Neural cell (in vitro differentiated cells): ENCODE results near the gene NELL1. TPM values are rescaled to one million over a fixed set of nuclear protein-coding genes. Genes with fewer than 3 reads are reported as not detected.

Experiments
- H2AFZ ChIP-seq: fragments of 200-600, 300-800 bp; sonication (generic), shearing (Covaris generic); 2 replicates; pipeline ENCODE4 v1.6.0; 2014; ENCODE audit warnings: low read depth, mild to moderate bottlenecking, antibody characterized with exemption, low read length, moderate library complexity
- H3F3A ChIP-seq: fragments of 200-600 bp; shearing (Covaris generic); 2 replicates; pipeline ENCODE4 v1.6.1; 2016; ENCODE audit warnings: mild to moderate bottlenecking, moderate library complexity, mixed read lengths, antibody characterized with exemption, low read length; ENCODE audit not compliant: insufficient read depth, poor library complexity, severe bottlenecking
- H3K27ac ChIP-seq: fragments of 200-600, 300-800 bp; sonication (generic), shearing (Covaris generic); 2 replicates; pipeline ENCODE4 v1.5.1; 2014; ENCODE audit warnings: mild to moderate bottlenecking, low read length, moderate library complexity
- H3K27me3 ChIP-seq: fragments of 300-800, 200-600 bp; sonication (generic), shearing (Covaris generic); 2 replicates; pipeline ENCODE4 v1.6.0; 2014; ENCODE audit warnings: mild to moderate bottlenecking, low read depth, low read length, moderate library complexity; ENCODE audit not compliant: insufficient read depth
- H3K36me3 ChIP-seq: fragments of 300-800, 200-600 bp; sonication (generic), shearing (Covaris generic); 2 replicates; pipeline ENCODE4 v1.5.1; 2014; ENCODE audit warnings: mild to moderate bottlenecking, antibody characterized with exemption, low read length, moderate library complexity; ENCODE audit not compliant: insufficient read depth
- H3K4me2 ChIP-seq: fragments of 300-800, 200-600 bp; sonication (generic), shearing (Covaris generic); 2 replicates; pipeline ENCODE4 v1.6.0; 2014; ENCODE audit warnings: mild to moderate bottlenecking, low read length
- H3K4me3 ChIP-seq: fragments of 300-800, 200-600 bp; sonication (generic), shearing (Covaris generic); 2 replicates; pipeline ENCODE4 v1.5.1; 2014; ENCODE audit warnings: mild to moderate bottlenecking, low read length, moderate library complexity
- H3K79me2 ChIP-seq: fragments of 200-600 bp; shearing (Covaris generic); replicated peaks from 2 replicates; pipeline ENCODE4 v1.6.0; 2014; ENCODE audit warnings: mild to moderate bottlenecking, low read length, moderate library complexity; ENCODE audit not compliant: insufficient read depth
- H3K9ac ChIP-seq: fragments of 300-800, 200-600 bp; sonication (generic), shearing (Covaris generic); 2 replicates; pipeline ENCODE4 v1.6.1; 2016; ENCODE audit warnings: mild to moderate bottlenecking, low read length, mixed read lengths
- H3K9me2 ChIP-seq: fragments of 200-600 bp; shearing (Covaris generic); 2 replicates; pipeline ENCODE4 v1.6.1; 2016; ENCODE audit warnings: mild to moderate bottlenecking, low read length, mixed read lengths; ENCODE audit not compliant: insufficient read depth
- H3K9me3 ChIP-seq: fragments of 200-600, 300-800 bp; sonication (generic), shearing (Covaris generic); 2 replicates; pipeline ENCODE4 v1.6.1; 2016; ENCODE audit warnings: mild to moderate bottlenecking, mixed run types, low read length, moderate library complexity, mixed read lengths
- H4K20me1 ChIP-seq: fragments of 200-600 bp; shearing (Covaris generic); 2 replicates; pipeline ENCODE4 v1.6.1; 2016; ENCODE audit warnings: mild to moderate bottlenecking, mixed run types; ENCODE audit not compliant: insufficient read depth
- CTCF ChIP-seq: fragments of 450-650 bp; IDR thresholded peaks from 2 replicates; pipeline ENCODE4 v1.5.1; 2014; ENCODE audit warnings: antibody characterized with exemption, mild to moderate bottlenecking, moderate library complexity; ENCODE audit not compliant: poor library complexity, severe bottlenecking
- EP300 ChIP-seq: fragments of 450-650 bp; conservative IDR thresholded peaks from 2 replicates; pipeline ENCODE4 v1.6.1; 2014; ENCODE audit warnings: antibody characterized with exemption, mild to moderate bottlenecking, moderate library complexity; ENCODE audit not compliant: poor library complexity, severe bottlenecking
- EZH2 ChIP-seq: fragments of 200-600, 300-800 bp; shearing (Covaris generic), sonication (generic); IDR thresholded peaks from 2 replicates; pipeline ENCODE4 v1.6.1; 2014; ENCODE audit warnings: antibody characterized with exemption, low read length, borderline replicate concordance, mild to moderate bottlenecking; ENCODE audit not compliant: insufficient read depth, poor library complexity, severe bottlenecking
- MXI1 ChIP-seq: fragments of 450-650 bp; conservative IDR thresholded peaks from 2 replicates; pipeline ENCODE4 v1.6.1; 2014; ENCODE audit warnings: antibody characterized with exemption, mild to moderate bottlenecking; ENCODE audit not compliant: poor library complexity, severe bottlenecking
- POLR2AphosphoS5 ChIP-seq: IDR thresholded peaks from 2 replicates; pipeline ENCODE4 v1.6.1; 2012
- REST ChIP-seq: IDR thresholded peaks from 2 replicates; pipeline ENCODE4 v1.6.1; 2012; ENCODE audit warnings: borderline replicate concordance
- SMC3 ChIP-seq: fragments of 450-650 bp; conservative IDR thresholded peaks from 2 replicates; pipeline ENCODE4 v1.6.1; 2014; ENCODE audit warnings: antibody characterized with exemption, mild to moderate bottlenecking, moderate library complexity; ENCODE audit not compliant: poor library complexity
- TAF1 ChIP-seq: IDR thresholded peaks from 2 replicates; pipeline ENCODE4 v1.6.1; 2012; ENCODE audit warnings: low read depth
- polyA plus RNA-seq: library from polyadenylated mRNA; depleted of rRNA; stranded (reverse); fragments of >200 nt; gene quantifications from 2 replicates; pipeline ENCODE4 v1.2.3, GENCODE V29; 2014

NELL1 gene
- polyA plus RNA-seq, 1 donor from 2014 or later, result 70.4 TPM

DNA sequence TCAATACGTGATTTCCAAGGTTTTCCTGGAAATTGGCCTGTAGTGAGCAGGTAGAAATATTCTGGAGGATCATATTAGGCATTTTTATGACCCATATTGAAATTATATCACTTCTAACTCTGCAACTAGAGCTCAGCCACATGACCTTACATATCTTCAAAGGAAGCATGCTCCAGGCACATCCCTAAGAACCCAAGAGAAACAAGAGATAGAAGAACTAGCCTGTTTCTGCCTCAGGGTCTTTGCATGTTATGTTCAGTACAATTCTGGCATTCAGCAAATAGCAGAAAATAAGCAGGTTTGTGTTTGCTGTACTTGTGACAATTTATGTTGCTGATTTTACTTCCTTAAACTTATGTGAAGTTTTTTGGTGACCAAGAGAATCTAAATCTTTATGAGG lies 859.8 kb downstream of the NELL1 start:
- Histone ChIP-seq H3K4me2 (no peak overlapping the region), H3K9me2 (no peaks in the 10 kb centered on the region), H2AFZ (no peak overlapping the region), H3K9me3 (no peaks in the 10 kb centered on the region), H3K79me2 (no peaks in the 10 kb centered on the region), H3K36me3 (no peaks in the 10 kb centered on the region), H4K20me1 (no peaks in the 10 kb centered on the region), H3K4me3 (no peak overlapping the region), H3K9ac (no peak overlapping the region), H3K27me3 (no peaks in the 10 kb centered on the region), H3F3A (no peaks in the 10 kb centered on the region), H3K27ac (no peak overlapping the region)
- TF ChIP-seq EP300 (no peak), SMC3 (no peak), CTCF (no peak)

GRCh38 chr11:21534288-21534687 lies 864.9 kb downstream of the NELL1 start:
- H3K79me2 ChIP-seq, result no peaks in the 10 kb centered on the region
- H3K9ac ChIP-seq, result no peak overlapping the region
- H3K27me3 ChIP-seq, result no peaks in the 10 kb centered on the region

More at GRCh38 chr11:21534288-21534687, 864.9 kb downstream of the NELL1 start:
- Histone ChIP-seq H4K20me1 (no peaks in the 10 kb centered on the region), H3K36me3 (no peaks in the 10 kb centered on the region), H3F3A (peaks cover 10% of the 10 kb centered on the region), H3K27ac (no peak overlapping the region), H2AFZ (no peak overlapping the region), H3K9me3 (no peaks in the 10 kb centered on the region), H3K4me2 (no peak overlapping the region), H3K4me3 (no peak overlapping the region), H3K9me2 (no peaks in the 10 kb centered on the region)
- no peak for TF ChIP-seq POLR2AphosphoS5
- no peak for TF ChIP-seq MXI1
- TF ChIP-seq EP300, result no peak
- TF ChIP-seq EZH2, result no peak
- TF ChIP-seq SMC3, result no peak
- TF ChIP-seq REST, result no peak
- no peak for TF ChIP-seq TAF1
